Measurements from ENCODE around the gene CCDC89.
A peak's percentile ranks its signal among the peaks of the same experiment; 100 is the strongest.
"Not testable (repeated sequence)": the region's sequence is repeated elsewhere in the genome, so short reads cannot be mapped to it uniquely, and the experiment has no call there.

The CCDC89 gene

GRCh38 chr11:85654343-85654742 is 31.7 kb downstream of the CCDC89 start:
- TF ChIP-seq ZNF664 (tag by site-specific recombination; IDR thresholded peaks at IDR 0.05): peak; percentile 52
- H3K27ac ChIP-seq (ENCODE audit: extremely low read depth, low read depth, low read length); CTCF ChIA-PET; H3K4me3 ChIP-seq (ENCODE audit: low read depth, low read length); H3K4me1 ChIP-seq (ENCODE audit: control insufficient read depth, insufficient read depth, low read length); H3K9me3 ChIP-seq (ENCODE audit: control insufficient read depth, insufficient read depth, low read depth, low read length): not testable (repeated sequence)
- POLR2A ChIA-PET: interaction anchor here (1.7 kb wide), 1 partner anchor 9 kb away, joined by 4 read pairs; no protein-coding TSS in a partner anchor
- H3K36me3 ChIP-seq (ENCODE audit: control insufficient read depth in 2 of 2, insufficient read depth in 1 of 2, low read length in 2 of 2): peaks cover 11 to 70% of the 10 kb centered on the region in 2 experiments

DNA sequence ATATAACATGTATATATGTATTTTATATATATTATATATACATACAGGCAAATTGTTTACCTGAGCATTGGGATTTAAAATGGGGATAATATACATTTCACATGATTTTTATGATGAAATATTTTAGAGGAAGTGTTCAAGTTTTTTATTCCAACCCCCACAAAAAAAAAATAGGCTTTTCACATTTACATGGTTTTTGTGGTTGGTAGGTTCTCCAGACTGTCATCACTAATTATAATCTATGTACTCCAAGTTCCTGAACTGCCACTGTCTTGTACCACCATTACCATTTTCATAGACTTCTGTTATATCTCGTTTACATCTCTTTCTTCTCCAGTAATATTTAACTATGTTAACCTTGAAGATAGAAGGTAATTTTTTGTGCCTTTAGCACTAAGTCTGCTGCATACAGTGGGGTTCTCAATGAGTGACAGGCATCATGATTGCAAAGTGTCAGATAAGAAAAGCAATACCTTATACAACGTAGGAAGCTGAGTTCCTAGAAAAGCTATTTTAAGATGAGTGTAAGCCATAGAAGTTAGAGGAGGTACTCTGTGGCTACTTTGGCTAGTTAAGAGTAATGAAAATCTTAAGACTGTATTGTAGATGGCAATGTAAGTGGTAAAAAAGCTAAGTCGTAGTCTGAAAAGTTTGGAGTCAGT is 33.1 kb downstream of the CCDC89 start:
- no peak overlapping the region for H3K4me3 ChIP-seq (ENCODE audit: low read depth, low read length)
- TF ChIP-seq ZNF518A (tag by site-specific recombination; conservative IDR thresholded peaks at IDR 0.05; ENCODE audit: low read depth) (no peak), PRDM6 (tag by site-specific recombination; IDR thresholded peaks at IDR 0.05) (0 out of 2 replicates have a peak, but pooled peaks have one; percentile 10)
- H3K36me3 ChIP-seq (ENCODE audit: control insufficient read depth in 2 of 2, insufficient read depth in 1 of 2, low read length in 2 of 2): peaks cover 10 to 56% of the 10 kb centered on the region in 2 experiments
- no peak overlapping the region for H3K27ac ChIP-seq (ENCODE audit: extremely low read depth, low read depth, low read length)
- ChIA-PET POLR2A (interaction anchor here (0.9 to 6.3 kb wide), 4 partner anchors 9 to 25 kb away, joined by 3 to 48 read pairs (median 4); partner anchors contain the start of genes DLG2 and TMEM126B), CTCF (interaction anchor here (0.8 to 1.6 kb wide), 2 partner anchors 57 to 72 kb away, joined by 3 read pairs; no protein-coding TSS in a partner anchor)
- H3K9me3 ChIP-seq (ENCODE audit: control insufficient read depth, insufficient read depth, low read depth, low read length): no peaks in the 10 kb centered on the region
- no peaks in the 10 kb centered on the region for H3K4me1 ChIP-seq (ENCODE audit: control insufficient read depth, insufficient read depth, low read length)

- POLR2A ChIA-PET: interaction anchor here (1.3 to 6.3 kb wide), 3 partner anchors 13 to 23 kb away, joined by 3 to 48 read pairs (median 4); partner anchors contain the start of genes DLG2 and TMEM126B
- Histone ChIP-seq H3K27ac (ENCODE audit: extremely low read depth, low read depth, low read length) (no peak overlapping the region), H3K9me3 (ENCODE audit: control insufficient read depth, insufficient read depth, low read depth, low read length) (no peaks in the 10 kb centered on the region), H3K4me1 (ENCODE audit: control insufficient read depth, insufficient read depth, low read length) (no peaks in the 10 kb centered on the region), H3K4me3 (ENCODE audit: low read depth, low read length) (no peak overlapping the region), H3K36me3 (ENCODE audit: control insufficient read depth in 2 of 2, insufficient read depth in 1 of 2, low read length in 2 of 2) (peaks cover 0 to 38% of the 10 kb centered on the region in 2 experiments; a peak in 2 of 3 replicates)
- CTCF ChIA-PET: no interaction called here
- TF ChIP-seq ZNF704 (tag by site-specific recombination; IDR thresholded peaks at IDR 0.05) (no peak), KLF10 (tag by site-specific recombination; IDR thresholded peaks at IDR 0.05) (no peak), ZNF530 (tag by site-specific recombination; IDR thresholded peaks at IDR 0.05; ENCODE audit: low read depth) (no peak), ZNF639 (tag by site-specific recombination; IDR thresholded peaks at IDR 0.05) (no peak), ZNF658 (tag by site-specific recombination; IDR thresholded peaks at IDR 0.05) (no peak), ZNF335 (tag by site-specific recombination; conservative IDR thresholded peaks at IDR 0.05) (no peak), HOXC10 (CRISPR knock-in tag; IDR thresholded peaks at IDR 0.05) (no peak), ZNF777 (tag by site-specific recombination; IDR thresholded peaks at IDR 0.05; ENCODE audit: borderline replicate concordance) (no peak), ZNF37A (tag by site-specific recombination; IDR thresholded peaks at IDR 0.05) (no peak), CTCF (tag by site-specific recombination; IDR thresholded peaks at IDR 0.05) (no peak), ZSCAN23 (tag by site-specific recombination; IDR thresholded peaks at IDR 0.05) (no peak), ZNF843 (tag by site-specific recombination; IDR thresholded peaks at IDR 0.05) (no peak)
- TF ChIP-seq, protein P1, sequence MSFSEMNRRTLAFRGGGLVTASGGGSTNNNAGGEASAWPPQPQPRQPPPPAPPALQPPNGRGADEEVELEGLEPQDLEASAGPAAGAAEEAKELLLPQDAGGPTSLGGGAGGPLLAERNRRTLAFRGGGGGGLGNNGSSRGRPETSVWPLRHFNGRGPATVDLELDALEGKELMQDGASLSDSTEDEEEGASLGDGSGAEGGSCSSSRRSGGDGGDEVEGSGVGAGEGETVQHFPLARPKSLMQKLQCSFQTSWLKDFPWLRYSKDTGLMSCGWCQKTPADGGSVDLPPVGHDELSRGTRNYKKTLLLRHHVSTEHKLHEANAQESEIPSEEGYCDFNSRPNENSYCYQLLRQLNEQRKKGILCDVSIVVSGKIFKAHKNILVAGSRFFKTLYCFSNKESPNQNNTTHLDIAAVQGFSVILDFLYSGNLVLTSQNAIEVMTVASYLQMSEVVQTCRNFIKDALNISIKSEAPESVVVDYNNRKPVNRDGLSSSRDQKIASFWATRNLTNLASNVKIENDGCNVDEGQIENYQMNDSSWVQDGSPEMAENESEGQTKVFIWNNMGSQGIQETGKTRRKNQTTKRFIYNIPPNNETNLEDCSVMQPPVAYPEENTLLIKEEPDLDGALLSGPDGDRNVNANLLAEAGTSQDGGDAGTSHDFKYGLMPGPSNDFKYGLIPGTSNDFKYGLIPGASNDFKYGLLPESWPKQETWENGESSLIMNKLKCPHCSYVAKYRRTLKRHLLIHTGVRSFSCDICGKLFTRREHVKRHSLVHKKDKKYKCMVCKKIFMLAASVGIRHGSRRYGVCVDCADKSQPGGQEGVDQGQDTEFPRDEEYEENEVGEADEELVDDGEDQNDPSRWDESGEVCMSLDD (tag by site-specific recombination; IDR thresholded peaks at IDR 0.05): no peak
These were observed 34.9 kb downstream of the CCDC89 start for GRCh38 chr11:85651118-85651517.
